NCI-H2107 treated with DMSO at 0.1 percent for 48 hours (cell line): Measurements from ENCODE around the gene ZIC1.

ENCODE experiments used
- DNase-seq: peaks from one replicate; lab custom pipeline; 2025; ENCODE audit not compliant: unreplicated experiment; lab: John Stamatoyannopoulos, UW

Gene ZIC1

GRCh38 chr3:147409143-147410115 is at the start of gene ZIC1:
ZIC1 (plus strand) TSS chr3:147409365; CDS start chr3:147410113, 748 bp downstream.
- DNase-seq, result no peak

GRCh38 chr3:147360051-147360439 is 49.1 kb upstream of the ZIC1 start:
- no peak for DNase-seq

GRCh38 chr3:147360646-147361453 is 48.3 kb upstream of the ZIC1 start:
- no peak for DNase-seq

- DNase-seq, result peak; percentile 37
Measured at GRCh38 chr3:147361454-147362420, 47.4 kb upstream of the ZIC1 start.

- no peak for DNase-seq
Measured at GRCh38 chr3:147364771-147365170, 44.4 kb upstream of the ZIC1 start.

GRCh38 chr3:147365196-147366115 is 43.7 kb upstream of the ZIC1 start:
- DNase-seq, result no peak

GRCh38 chr3:147367676-147368075 is 41.5 kb upstream of the ZIC1 start:
- no peak for DNase-seq

- DNase-seq, result no peak
Measured at GRCh38 chr3:147368151-147368550, 41.0 kb upstream of the ZIC1 start.

- DNase-seq, result no peak
Measured at GRCh38 chr3:147368561-147369221, 40.5 kb upstream of the ZIC1 start.

GRCh38 chr3:147369231-147369630 is 39.9 kb upstream of the ZIC1 start:
- DNase-seq, result no peak

- no peak for DNase-seq
Measured at GRCh38 chr3:147369661-147370123, 39.5 kb upstream of the ZIC1 start.

- no peak for DNase-seq
Measured at GRCh38 chr3:147370349-147370748, 38.8 kb upstream of the ZIC1 start.

GRCh38 chr3:147371140-147371539 is 38.0 kb upstream of the ZIC1 start:
- DNase-seq, result no peak

- no peak for DNase-seq
Measured at GRCh38 chr3:147371771-147372340, 37.3 kb upstream of the ZIC1 start.

GRCh38 chr3:147372525-147373027 is 36.6 kb upstream of the ZIC1 start:
- no peak for DNase-seq

- no peak for DNase-seq
Measured at GRCh38 chr3:147373301-147373700, 35.9 kb upstream of the ZIC1 start.

- DNase-seq, result no peak
Measured at GRCh38 chr3:147377412-147378367, 31.5 kb upstream of the ZIC1 start.
